NCI-H2196 (cell line): Measurements from ENCODE around the gene WAC.
A peak's percentile ranks its signal among the peaks of the same experiment; 100 is the strongest.
"Not testable (repeated sequence)": the region's sequence is repeated elsewhere in the genome, so short reads cannot be mapped to it uniquely, and the experiment has no call there.

Experiments
- DNase-seq: peaks from one replicate; lab custom pipeline; 2025; ENCODE audit not compliant: unreplicated experiment; lab: John Stamatoyannopoulos, UW

Gene WAC

DNA sequence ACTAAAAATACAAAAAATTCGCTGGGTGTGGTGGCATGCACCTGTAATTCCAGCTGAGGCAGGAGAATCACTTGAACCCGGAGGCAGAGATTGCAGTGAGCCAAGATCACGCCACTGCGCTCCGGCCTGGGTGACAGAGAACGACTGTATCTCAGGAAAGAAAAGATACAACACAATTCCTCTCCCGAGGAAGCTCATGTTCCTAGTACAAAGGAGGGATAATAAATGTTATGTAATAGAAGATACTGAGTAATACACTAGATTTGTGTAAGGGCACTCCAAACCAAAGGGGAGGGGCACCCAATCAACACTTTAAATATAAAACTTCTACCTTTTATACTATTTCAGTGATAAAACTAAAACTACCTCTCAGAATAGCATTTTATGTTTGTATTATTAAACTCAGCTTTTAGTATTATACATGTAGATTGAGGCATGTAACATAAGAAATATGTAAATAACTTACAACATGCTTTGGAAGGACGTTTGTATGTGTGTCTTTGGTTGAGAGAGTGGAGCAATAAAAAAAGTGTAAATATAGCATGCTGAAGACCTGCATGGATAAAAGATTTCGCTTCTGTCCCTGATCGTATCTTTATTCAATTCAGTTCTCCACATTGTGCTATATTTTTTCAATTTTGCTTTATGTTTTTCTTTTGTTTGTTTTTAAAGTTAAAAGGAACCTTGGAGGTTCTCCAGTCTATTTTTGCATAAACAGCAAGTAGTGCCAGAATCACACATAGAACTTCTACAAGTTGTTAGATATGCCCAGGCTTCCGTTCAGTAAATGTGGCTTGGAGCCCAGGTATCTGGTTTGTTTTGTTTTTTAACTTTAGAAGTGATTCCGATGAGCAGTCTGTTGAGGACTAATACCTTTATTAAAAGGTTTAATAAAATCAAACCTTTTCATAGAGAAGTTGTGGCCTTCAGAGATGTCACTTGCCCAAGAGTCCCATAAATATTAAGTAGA, 71.9 kb downstream of the WAC start:
- DNase-seq: no peak

DNA sequence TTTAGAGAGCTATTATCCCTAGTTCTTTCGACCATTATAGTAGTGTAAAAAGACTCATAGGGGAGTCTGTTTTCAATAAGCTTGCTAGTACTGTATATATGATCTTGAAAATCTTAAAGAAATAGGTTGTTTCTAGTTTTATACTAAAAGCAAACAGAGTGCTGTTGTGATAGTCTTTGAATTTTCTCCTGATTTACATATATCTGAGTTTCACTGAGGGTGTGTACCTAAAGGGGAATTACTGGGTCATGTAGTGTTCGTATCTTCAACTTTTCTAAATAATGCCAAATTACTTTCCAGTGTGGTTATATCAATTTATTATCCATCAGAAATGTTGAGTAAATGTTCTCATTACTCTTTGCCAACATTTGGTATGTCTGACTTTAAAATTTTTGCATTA, 73.7 kb downstream of the WAC start:
- no peak for DNase-seq

DNA sequence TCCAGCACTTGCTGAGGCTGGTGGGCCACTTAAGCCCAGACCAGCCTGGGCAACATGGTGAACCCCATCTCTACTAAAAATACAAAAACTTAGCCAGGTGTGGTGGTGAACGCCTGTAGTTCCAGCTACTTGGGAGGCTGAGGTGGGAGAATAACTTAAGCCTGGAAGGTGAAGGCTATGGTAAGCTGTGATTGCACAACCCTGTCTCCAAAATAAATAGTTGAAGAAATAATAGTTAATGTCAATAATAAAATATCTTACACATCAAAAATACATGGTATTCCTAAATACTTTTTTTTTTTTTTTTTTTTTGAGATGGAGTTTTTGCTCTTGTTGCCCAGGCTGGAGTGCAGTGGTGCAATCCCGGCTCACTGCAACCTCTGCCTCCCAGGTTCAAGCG, 76.7 kb downstream of the WAC start:
- not testable (repeated sequence) for DNase-seq

DNA sequence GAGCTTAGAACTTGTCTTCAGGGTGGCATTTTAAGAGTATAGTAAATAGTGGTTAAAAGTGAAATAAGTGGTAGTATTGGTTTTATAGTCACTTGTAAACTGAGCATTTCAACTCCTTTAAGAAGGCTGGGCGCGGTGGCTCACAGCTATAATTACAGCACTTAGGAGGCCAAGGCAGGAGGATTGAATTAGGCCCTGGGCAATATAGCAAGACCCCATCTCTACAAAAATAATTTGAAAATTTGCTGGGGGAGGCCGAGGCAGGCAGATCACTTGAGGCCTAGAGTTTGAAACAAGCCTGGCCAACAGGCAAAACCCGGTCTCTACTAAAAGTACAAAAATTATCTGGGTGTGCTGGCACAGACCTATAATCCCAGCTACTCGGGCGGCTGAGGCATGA, 80.0 kb downstream of the WAC start:
- no peak for DNase-seq

DNA sequence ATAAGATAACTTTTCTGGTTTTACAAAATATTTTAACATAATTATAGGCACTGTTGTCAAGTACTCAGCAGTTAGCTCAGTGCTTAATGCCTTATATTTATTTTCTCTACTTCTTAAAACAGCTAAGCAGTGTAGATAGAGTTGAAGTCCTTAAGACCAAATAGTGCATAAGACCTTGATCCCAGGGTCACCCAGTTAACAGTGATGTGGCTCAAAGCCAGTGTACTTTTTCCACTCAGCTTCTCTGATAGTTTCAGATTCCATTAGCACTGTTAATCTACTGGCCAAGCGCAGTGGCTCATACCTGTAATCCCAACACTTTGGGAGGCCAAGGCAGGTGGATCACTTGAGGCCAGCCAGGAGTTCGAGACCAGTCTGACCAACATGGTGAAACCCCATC, 83.6 kb downstream of the WAC start:
- no peak for DNase-seq

DNA sequence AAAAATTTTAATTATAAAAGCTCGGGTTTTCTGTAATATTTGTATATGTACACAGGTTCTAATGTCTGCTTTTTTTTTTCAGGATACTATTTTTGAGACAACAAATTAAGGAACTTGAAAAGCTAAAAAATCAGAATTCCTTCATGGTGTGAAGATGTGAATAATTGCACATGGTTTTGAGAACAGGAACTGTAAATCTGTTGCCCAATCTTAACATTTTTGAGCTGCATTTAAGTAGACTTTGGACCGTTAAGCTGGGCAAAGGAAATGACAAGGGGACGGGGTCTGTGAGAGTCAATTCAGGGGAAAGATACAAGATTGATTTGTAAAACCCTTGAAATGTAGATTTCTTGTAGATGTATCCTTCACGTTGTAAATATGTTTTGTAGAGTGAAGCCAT, 86.5 kb downstream of the WAC start:
- DNase-seq: no peak

DNA sequence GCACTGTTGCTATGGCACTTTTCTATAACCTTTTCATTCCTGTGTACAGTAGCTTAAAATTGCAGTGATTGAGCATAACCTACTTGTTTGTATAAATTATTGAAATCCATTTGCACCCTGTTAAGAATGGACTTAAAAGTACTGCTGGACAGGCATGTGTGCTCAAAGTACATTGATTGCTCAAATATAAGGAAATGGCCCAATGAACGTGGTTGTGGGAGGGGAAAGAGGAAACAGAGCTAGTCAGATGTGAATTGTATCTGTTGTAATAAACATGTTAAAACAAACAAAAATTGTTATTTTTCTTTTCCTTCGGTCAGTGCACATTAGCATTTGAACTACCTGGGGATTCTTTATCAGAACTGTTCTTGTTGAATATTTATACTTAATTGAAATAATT, 87.3 kb downstream of the WAC start:
- DNase-seq: no peak

DNA sequence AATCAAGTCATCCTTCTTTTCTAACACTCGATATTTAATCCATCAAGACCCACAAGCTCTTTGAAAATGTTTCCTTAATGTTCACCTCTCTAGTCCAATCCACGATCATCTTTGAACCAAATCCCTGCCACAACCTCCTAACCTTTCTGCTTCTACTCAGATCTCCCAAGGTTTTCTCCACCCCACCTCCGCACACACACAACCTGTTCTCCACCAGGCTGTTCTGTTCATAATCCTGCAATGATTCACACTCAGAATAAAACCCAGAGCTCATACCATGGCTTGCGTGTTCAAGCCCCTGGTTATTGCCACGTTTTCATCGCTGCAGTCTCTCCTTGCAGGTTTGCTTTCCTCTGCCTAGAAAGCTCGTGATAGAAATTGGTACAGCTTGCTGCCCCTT, 90.6 kb downstream of the WAC start:
- no peak for DNase-seq

DNA sequence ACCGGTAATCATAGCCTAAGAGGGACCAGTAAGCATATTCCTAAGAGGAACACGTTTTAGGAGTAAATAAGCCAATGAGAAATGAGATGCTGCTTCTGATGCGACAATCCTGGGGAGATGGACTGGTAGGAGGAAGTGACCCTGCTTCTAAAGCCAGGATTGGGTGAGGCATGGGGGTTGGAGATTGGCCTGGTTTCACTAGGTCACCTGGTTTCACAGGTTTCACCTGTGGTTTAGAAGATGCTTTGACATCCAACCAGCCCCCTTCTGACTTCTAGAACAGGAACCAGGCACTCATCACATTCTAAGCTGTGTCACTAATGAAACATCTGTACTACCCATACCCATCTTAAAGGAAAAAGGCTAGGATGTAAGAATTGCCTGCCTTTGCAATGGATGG, 91.4 kb downstream of the WAC start:
- DNase-seq: no peak

DNA sequence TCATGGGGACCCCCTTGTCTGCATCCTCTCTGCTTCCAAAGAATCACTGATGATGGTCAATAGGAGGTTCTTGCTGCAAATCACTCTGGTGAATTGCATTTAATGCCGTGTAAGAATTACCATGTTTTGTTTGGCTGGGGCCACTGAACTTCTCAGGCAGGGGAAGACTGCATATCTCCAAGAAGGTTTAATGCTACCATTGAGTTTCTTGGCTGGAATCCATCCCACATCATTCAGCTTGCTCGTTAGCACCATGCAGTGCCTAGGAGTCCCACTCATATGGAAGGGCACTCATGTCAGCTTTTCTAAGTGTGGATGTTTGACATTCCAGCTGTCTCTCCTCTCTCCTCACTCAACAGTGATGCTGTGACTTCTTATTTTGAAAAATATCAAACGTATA, 94.2 kb downstream of the WAC start:
- DNase-seq: no peak

DNA sequence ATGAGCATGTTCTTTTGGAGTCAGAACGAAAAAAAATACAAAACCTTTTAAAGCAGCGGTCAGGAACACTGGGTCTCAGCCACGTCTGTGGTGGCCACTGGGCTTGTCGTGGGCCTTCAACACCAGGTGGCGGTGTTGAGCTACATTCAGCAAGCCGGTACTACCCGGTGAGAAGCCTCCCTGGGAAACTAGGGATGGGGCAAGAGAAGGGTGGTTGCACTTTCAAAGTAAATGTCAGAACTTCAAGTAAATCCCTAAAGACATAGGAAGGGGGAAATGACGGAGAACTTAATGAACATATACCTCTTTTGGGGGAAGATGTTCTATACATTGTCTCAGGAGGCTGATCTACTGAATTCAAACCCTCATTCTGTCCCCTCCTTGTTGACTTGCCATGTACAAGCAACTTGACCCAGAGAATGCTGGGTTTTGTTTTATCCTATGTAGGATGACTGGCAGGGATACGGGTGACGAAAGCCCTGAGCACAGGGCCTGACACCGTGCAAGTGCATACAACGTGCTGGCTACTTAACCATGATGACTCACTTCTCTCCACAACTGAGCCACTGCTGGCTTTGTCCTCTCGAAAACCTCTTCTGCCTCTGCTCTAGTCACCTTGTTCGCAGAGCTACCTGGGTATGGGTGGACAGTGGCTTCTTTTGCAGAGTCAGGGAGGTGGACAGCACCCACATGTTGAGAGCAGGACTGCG, 95.4 kb downstream of the WAC start:
- DNase-seq: peak; percentile 70

DNA sequence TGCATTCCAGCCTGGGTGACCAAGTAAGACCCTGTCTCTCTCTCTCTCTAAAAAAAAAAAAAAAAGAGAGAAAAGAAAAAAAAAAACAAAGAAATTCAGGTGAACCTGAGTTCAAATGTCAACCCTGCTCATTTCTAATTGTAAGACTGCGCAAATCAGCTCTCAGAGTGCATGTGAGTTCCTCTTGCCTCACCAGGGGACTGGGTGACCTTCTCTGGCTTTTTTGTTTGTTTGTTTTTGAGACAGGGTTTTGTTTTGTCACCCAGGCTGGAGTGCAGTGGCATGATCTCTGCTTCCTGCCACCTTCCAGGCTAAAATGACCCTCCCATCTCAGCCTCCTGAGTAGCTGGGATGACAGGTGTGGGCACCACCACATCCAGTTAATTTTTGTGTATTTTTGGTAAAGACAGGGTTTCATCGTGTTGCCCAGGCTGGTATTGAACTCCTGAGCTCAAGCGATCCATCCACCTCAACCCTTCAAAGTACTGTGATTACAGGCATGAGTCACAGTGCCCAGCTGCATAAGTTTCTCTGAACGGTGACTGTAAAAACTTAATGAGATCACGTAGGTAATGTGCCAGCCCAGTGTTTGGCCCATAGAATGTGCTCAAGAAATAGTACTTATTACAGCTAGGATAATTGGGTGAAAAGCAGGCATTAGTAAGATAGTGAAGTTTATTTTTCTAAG, 99.1 kb downstream of the WAC start:
- no peak for DNase-seq

DNA sequence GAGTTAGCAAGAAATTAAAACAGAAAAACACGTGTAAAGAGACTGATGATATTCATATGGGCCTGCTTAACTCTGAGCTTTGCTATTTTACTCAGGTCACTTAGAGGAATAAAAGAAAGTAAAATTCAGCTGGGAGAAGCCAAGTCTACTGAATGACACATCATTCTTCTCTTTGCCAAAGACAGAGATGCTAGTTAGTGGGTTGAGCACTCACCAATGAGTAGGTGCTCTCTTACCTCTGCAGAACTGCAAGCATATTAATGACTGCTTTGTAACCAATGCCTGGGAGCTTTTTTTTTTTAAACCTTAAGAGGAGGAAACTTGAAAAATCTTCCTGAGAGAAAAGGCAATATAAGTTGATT, 99.6 kb downstream of the WAC start:
- no peak for DNase-seq

DNA sequence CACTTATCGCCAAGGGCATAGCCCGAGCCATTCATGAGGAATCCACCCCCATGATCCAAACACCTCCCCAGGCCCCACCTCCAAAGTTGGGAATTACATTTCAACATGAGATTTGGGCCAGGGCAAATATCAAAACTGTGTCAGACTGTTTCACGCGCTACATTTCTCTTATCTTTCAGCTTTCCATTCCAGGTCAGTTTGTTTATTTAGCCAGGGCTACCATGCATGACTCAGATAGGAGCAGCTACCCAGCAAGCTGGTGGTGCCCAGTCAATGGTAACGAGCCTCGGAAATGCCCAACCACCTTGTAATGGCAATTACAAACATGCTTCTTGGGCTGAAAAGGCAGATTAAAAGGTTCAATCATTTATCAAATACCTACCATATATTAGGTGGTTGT, 100.8 kb downstream of the WAC start:
- DNase-seq: no peak

DNA sequence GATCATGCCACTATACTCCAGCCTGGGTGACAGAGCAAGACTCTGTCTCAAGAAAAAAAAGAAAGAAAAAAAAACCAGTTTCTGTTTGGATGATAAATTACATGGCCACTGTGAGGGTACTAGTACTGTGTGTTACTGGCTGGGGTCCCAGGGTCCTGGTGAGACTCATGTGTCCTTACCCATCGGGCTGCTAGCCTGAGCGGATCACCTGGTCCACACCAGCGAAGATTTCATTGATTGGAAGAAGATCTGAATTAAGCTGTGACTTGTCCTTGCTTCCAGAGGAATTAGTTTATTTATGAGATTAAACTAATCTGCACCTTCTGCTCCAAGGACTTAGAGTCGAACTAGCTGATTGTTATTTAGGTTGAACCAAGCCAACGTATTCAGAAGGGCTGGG, 104.4 kb downstream of the WAC start:
- DNase-seq: no peak

DNA sequence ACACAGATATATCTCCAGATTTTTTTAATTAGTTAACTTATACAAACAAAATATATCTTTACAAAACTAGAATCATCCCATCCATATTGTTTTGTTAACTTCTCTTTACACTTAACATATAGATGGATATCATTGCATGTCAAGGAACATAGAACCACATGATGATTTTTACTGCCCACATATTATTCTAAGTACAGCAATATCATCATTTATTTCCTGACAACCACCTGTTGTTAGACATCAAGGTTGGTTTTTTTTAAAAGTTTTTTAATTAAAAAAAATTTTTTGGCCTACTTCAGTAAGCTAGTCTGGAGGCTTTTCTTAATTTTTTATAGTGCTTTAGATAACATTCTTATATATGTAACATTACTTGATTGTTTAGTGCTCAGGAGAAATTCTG, 105.5 kb downstream of the WAC start:
- DNase-seq: no peak

DNA sequence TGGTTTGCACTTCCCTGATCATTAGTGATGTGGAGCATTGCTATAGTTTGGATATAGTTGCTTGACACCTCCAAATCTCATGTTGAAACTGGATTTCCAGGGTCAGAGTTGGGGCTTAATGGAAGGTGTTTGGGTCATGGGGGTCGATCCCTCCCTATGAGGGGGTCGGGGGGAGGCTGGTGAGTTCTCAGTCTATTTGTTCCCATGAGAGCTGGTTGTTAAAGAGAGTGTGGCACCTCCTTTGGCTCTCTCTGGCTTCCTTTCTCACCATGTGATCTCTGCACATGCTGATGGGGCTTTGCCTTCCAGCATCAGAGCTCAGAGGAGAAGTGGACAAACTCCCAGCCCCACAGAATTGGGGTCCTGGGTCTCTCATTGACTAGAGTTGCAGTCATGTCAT, 107.6 kb downstream of the WAC start:
- no peak for DNase-seq

DNA sequence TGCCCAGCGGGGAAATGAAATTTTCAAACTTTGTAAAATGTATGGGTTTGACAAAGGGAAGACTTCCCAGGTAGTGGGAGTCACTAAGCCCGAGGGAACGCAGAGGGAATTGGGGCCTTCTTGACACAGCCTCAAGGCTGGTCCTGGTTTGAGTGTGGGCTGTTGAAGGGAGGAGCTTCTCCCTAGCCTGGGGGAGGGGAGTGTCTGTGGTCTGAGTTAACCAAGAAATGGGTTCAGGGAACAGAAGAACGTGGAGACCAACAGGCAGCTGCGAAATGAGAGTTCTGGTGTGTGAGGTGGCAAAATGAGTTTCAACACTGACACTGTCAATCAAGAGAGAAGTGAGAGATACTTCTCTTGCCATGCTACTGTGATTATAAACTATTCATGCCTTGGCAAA, 111.7 kb downstream of the WAC start:
- DNase-seq: no peak

DNA sequence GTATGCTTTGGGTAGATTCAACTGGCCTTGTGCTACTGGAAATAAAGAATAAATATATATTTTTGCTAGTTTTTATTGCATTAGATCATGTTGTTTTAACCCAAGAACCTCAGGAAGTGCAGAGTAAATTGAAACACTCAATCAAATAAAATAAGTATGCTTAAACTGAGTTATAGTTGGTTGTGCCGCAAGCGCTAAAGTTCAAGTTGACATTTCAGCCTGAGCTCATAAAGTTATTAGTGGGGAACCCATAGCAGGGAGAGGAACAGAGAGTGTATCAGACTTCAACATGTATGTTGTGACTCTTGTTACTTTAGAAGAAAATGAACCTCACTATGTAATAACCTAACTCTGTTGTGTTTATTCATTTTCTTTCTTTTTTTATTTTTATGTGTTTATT, 119.2 kb downstream of the WAC start:
- DNase-seq: no peak

DNA sequence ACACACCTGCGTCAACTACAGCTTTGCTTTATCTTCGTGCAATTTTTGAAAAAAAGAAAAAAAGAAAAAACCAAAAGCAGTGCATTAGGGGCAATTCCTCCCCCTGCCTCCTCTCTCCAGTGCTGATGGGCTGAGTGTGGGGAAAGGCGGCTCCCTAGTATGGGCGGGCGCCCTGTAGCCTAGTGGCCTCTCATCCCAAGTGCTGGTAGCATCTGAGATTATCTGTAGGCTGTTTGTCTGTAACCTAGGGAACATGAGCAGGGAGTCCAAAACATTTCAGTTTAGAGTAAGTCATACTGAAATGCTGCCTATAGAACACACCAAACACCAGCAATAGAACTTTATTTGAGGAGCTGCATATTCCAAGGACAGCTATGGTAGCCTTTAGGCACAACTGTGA, 119.8 kb downstream of the WAC start:
- DNase-seq: no peak

DNA sequence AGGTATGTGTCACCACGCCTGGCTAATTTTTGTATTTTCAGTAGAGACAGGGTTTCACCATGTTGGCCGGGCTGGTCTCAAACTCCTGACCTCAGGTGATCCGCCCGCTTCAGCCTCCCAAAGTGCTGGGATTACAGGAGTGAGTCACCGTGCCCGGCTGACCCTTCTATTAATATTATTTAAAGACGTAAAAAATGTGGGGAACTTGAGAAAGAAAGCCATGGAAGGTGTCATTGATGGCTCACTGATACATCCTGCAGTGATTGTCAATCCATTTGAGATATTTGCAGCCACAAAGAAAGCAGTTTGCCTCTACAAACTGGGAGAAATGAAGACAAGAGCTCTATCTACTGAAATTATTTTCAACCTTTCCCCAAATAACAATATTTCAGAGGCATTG, 125.9 kb downstream of the WAC start:
- DNase-seq: not testable (repeated sequence)

DNA sequence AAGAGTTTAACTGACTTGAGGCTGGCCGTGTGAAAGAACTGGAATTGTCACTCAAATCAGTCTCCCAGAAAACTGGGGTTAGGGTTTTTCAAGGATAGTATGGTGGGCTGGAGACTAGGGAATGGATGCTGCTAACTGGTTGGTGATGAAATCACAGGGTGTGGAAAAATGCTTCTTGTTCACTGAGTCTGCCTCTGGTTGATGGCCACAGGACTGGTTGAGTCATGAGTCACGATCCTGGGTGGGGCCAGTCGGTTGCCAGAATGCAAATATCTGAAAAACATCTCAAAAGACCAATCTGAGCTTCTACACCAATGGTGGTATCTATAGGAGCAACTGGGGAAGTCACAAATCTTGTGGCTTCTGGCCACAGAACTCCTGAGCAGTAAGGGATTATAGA, 128.1 kb downstream of the WAC start:
- no peak for DNase-seq
